Spleen (tissue), 7 donors: ENCODE data around the gene BOD1L1.

ENCODE experiments used
- CTCF ChIP-seq, 11 experiments: fragments of 200-600 bp in 7 of 11; fragments of 450-650 bp in 4 of 11; sonication (generic) in 4 of 11; IDR thresholded peaks in 8 of 11; conservative IDR thresholded peaks in 3 of 11; 1 replicate in 7 of 11; 2 replicates in 4 of 11; pipeline versions ENCODE4 v1.4.0 to v1.8.0; 2016 to 2021; ENCODE audit warnings: antibody characterized with exemption in 11 of 11, inconsistent platforms in 4 of 11, mild to moderate bottlenecking in 1 of 11
- POLR2A ChIP-seq, 3 donors: fragments of 450-650 bp; IDR thresholded peaks; one replicate each; pipeline ENCODE4 v1.5.1; 2017; ENCODE audit warnings: antibody characterized with exemption in 3 of 3, mild to moderate bottlenecking in 1 of 3
- donor health status: DM: no; HTN: no; CAD: no; lungs with moderate emphysema.
- donor health status: DM: no; HTN: no; CAD: no.
- donor health status: DM: no; HTN: no; CAD: no.

- TF ChIP-seq POLR2A (IDR thresholded peaks at IDR 0.05) (no peak), CTCF (IDR thresholded peaks at IDR 0.05 in 8 of 11, conservative IDR thresholded peaks at IDR 0.05 in 3 of 11) (no peak)
Measured at GRCh38 chr4:13616597-13616996, 10.9 kb downstream of the BOD1L1 start.
